Peyer's patch (tissue), 4 donors: ENCODE measurements around the gene RNF166. TPM values are rescaled to one million over a fixed set of nuclear protein-coding genes. Genes with fewer than 3 reads are reported as not detected.

Source experiments
- DNase-seq, 3 donors: peaks; one replicate each; pipeline ENCODE4 v3.0.0-alpha.2; 2017 to 2019
- H3K27ac ChIP-seq, 4 donors: fragments of 200-600 bp; sonication (generic); one replicate each; pipeline ENCODE4 v1.5.1; 2016 to 2019
- H3K27me3 ChIP-seq, 2 donors: fragments of 200-600 bp; sonication (generic); one replicate each; pipeline ENCODE4 v1.5.1; 2019
- H3K36me3 ChIP-seq, 3 donors: fragments of 200-600 bp; sonication (generic); one replicate each; pipeline ENCODE4 v1.5.1; 2016 to 2019
- H3K4me1 ChIP-seq, 4 donors: fragments of 200-600 bp; sonication (generic); one replicate each; pipeline ENCODE4 v1.5.1; 2016 to 2019
- H3K4me3 ChIP-seq, 4 donors: fragments of 200-600 bp; sonication (generic); 1 replicate in 3 of 4; 2 replicates in 1 of 4; pipeline ENCODE4 v1.5.1; 2016 to 2019; ENCODE audit warnings: mild to moderate bottlenecking in 1 of 4
- H3K9me3 ChIP-seq, 4 donors: fragments of 200-600 bp; sonication (generic); one replicate each; pipeline ENCODE4 v1.5.1; 2016 to 2019; ENCODE audit warnings: mild to moderate bottlenecking in 1 of 4
- POLR2A ChIP-seq, 2 donors: fragments of 450-650 bp; IDR thresholded peaks; one replicate each; pipeline ENCODE4 v1.5.1; 2017; ENCODE audit warnings: antibody characterized with exemption in 2 of 2, mild to moderate bottlenecking in 2 of 2, moderate library complexity in 2 of 2
- total RNA-seq, 4 donors: library from RNA; depleted of rRNA; stranded (reverse); fragments of >200 nt; gene quantifications; one replicate each; pipeline ENCODE4 v1.1.0, GENCODE V29; 2016
- TF ChIP-seq, protein P1 (sequence below), 6 experiments: fragments of 450-650 bp in 4 of 6; fragments of 200-600 bp in 2 of 6; sonication (generic) in 1 of 6; IDR thresholded peaks; one replicate each; pipeline ENCODE4 v1.5.1; 2017 to 2019; ENCODE audit warnings: antibody characterized with exemption in 6 of 6, mild to moderate bottlenecking in 3 of 6, moderate library complexity in 1 of 6

Gene RNF166
- total RNA-seq, 4 donors from 2014 or later: 14.5 to 64.4 (median 23.1) TPM

DNA sequence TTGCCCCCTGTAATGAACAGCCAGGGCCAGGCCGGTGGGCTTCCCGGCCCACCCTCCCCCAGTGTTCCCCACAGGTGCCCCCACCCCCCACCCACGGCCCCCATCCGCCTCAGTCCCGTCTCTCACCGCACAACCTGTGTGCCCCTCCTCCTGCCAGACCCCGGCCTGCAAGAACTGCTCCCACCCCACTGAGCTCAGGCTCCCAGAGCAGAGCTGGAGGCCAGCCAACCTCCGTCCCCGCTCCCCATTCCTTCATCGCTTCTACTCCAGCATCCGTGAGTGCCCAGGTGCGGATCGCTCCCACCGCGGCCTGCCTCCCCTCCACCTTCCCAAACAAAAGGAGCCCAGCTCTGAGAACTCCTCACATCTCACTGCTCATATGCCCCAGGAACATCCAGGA is 47.5 kb downstream of the RNF166 start:
- Histone ChIP-seq H3K27ac (no peak overlapping the region), H3K27me3 (no peaks in the 10 kb centered on the region), H3K4me1 (peaks cover 0 to 23% (median under 1%) of the 10 kb centered on the region in 4 donors), H3K9me3 (no peaks in the 10 kb centered on the region), H3K4me3 (no peak overlapping the region), H3K36me3 (peaks cover 0 to 38% (median 0%) of the 10 kb centered on the region in 3 donors)
- TF ChIP-seq POLR2A (IDR thresholded peaks at IDR 0.05): no peak
- TF ChIP-seq, protein P1, sequence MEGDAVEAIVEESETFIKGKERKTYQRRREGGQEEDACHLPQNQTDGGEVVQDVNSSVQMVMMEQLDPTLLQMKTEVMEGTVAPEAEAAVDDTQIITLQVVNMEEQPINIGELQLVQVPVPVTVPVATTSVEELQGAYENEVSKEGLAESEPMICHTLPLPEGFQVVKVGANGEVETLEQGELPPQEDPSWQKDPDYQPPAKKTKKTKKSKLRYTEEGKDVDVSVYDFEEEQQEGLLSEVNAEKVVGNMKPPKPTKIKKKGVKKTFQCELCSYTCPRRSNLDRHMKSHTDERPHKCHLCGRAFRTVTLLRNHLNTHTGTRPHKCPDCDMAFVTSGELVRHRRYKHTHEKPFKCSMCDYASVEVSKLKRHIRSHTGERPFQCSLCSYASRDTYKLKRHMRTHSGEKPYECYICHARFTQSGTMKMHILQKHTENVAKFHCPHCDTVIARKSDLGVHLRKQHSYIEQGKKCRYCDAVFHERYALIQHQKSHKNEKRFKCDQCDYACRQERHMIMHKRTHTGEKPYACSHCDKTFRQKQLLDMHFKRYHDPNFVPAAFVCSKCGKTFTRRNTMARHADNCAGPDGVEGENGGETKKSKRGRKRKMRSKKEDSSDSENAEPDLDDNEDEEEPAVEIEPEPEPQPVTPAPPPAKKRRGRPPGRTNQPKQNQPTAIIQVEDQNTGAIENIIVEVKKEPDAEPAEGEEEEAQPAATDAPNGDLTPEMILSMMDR (IDR thresholded peaks at IDR 0.05): no peak
- no peak for DNase-seq

DNA sequence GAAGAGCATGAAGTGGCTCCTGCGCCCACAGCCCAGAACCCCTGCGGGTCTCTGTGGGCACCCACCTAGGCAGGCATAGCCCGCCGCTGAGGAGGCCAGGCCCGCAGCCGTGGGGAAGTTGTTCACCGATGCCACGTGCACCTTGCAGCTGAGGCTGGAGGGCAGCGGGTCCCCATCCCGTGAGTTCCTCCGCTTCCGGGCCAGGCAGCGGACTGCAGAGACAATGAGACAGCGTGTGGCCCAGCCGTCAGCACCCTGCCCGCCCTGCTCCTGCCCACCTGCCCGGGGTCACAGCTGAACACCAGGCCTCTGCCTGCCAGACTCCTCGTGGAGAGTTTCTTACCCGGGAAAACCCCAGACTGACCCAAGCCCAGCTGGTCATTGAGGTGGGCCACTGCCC is 48.8 kb downstream of the RNF166 start:
- H3K9me3 ChIP-seq: no peaks in the 10 kb centered on the region
- H3K4me1 ChIP-seq: peaks cover 0 to 22% (median 0%) of the 10 kb centered on the region in 4 donors
- H3K4me3 ChIP-seq: no peak overlapping the region
- no peak for TF ChIP-seq POLR2A (IDR thresholded peaks at IDR 0.05)
- TF ChIP-seq, protein P1 (IDR thresholded peaks at IDR 0.05): no peak
- DNase-seq: no peak
- H3K27ac ChIP-seq: no peak overlapping the region
- H3K27me3 ChIP-seq: no peaks in the 10 kb centered on the region
- peaks cover 0 to 43% (median 0%) of the 10 kb centered on the region in 3 donors for H3K36me3 ChIP-seq

DNA sequence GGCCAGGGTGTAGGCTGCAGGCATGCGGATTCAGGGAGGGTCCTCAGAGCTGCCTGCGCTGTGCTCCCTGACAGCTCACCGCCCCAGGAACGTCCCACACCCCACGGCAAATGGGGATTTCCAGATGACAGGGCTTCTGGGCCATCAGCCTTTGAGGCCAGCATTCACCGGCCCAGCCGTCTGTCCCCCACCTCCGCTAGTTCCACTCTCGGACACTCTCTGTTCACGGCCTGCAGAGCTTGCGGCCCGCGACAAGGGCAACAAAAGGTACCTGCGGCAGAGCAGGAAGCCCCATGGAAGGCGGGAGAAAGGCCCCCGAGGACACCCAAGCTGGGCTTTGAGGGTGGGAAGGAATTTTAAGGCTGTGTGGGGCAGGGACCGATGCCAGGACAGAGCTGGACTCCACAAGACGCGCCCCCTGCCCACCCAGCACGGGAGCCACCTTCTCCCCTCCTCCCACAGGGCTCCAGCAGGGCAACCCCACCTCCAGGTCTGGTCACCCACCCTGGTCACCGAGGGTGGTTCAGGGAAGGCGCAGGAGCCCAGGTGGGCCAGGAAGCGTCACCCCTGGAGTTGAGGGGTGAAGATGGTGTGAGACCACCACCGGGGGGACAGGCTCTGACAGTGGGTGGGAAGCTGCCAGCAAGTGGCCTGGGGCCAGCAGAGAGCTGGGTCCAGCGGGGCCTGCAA is 49.8 kb downstream of the RNF166 start:
- TF ChIP-seq POLR2A (IDR thresholded peaks at IDR 0.05): no peak
- TF ChIP-seq, protein P1 (IDR thresholded peaks at IDR 0.05): no peak
- no peaks in the 10 kb centered on the region for H3K9me3 ChIP-seq
- H3K27ac ChIP-seq: no peak overlapping the region
- H3K4me1 ChIP-seq: peaks cover 0 to 22% (median 4%) of the 10 kb centered on the region in 4 donors
- no peaks in the 10 kb centered on the region for H3K27me3 ChIP-seq
- H3K4me3 ChIP-seq: no peak overlapping the region
- peaks cover 0 to 43% (median 0%) of the 10 kb centered on the region in 3 donors for H3K36me3 ChIP-seq
- no peak for DNase-seq

DNA sequence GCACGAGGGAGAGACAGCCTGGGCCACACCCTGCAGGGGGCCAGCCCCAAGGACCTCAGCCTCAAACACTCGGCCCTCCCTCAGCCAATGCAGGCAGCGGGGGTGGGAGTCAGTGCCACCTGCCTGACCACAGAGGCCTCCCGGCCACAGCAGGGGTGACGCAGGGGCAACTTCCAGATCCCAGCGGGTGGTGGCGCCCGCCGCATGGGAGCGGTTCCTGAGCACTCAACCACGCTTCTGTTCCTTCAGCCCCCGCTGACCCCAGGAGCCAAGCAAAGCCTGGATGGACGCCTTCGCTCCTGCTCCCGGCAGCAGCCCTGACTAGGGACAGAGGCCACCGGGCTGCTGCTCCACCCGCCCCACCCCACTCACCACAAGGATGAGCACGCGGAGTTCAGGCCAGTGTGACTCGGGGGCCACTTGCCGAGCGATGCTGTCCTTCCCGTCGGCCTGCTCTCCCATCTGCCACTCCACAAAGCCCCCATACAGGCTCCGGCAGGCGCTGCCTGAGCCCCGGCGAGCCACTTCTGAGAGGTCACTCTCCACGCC is 50.4 kb downstream of the RNF166 start:
- peaks cover 0 to 43% (median 0%) of the 10 kb centered on the region in 3 donors for H3K36me3 ChIP-seq
- H3K4me3 ChIP-seq: no peak overlapping the region
- no peaks in the 10 kb centered on the region for H3K9me3 ChIP-seq
- TF ChIP-seq, protein P1 (IDR thresholded peaks at IDR 0.05): no peak
- no peak for TF ChIP-seq POLR2A (IDR thresholded peaks at IDR 0.05)
- H3K27ac ChIP-seq: no peak overlapping the region
- no peak for DNase-seq
- H3K27me3 ChIP-seq: no peaks in the 10 kb centered on the region
- H3K4me1 ChIP-seq: peaks cover 0 to 22% (median 6%) of the 10 kb centered on the region in 4 donors

DNA sequence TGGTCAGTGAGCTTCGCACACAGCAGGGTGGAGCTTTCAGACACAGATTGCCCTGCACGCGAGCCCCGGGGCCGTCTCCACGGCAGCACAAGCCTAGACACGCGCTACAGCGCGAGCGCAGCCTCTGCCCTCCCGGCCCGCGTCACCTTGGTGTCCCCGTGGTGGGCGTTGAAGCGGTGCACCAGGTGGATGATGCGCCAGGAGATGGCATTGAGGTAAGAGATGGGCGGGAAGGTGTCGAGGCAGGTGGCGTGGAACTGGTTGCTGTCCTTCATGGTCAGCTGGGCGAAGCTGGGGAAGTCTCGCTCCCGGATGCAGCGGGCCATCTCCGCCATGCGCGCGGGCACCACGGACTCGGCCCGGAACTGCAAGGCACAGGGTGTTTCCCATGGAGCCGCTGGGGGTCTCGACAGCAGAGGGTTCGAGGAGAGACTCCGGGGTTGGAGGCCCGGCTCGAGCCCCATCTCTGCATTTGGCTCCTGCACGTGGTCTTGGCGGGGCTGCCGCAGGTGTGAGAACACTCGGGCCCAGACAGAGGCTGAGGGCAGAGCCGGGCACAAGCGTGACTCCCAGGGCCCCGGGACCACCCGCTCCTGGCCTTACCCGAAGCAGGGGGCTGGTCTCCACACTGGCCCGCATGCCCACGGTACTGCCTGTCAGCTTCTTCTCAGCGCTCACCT is 51.0 kb downstream of the RNF166 start:
- Histone ChIP-seq H3K9me3 (no peaks in the 10 kb centered on the region), H3K4me1 (peaks cover 0 to 24% (median 6%) of the 10 kb centered on the region in 4 donors)
- no peak for DNase-seq

More for the DNA sequence above, 51.0 kb downstream of the RNF166 start:
- Histone ChIP-seq H3K27me3 (no peaks in the 10 kb centered on the region), H3K4me3 (no peak overlapping the region), H3K27ac (no peak overlapping the region), H3K36me3 (peaks cover 0 to 43% (median 0%) of the 10 kb centered on the region in 3 donors)
- TF ChIP-seq, protein P1 (IDR thresholded peaks at IDR 0.05): no peak
- TF ChIP-seq POLR2A (IDR thresholded peaks at IDR 0.05): no peak
